Measurements from ENCODE around the gene ITGBL1.
"Not testable (repeated sequence)": the region's sequence is repeated elsewhere in the genome, so short reads cannot be mapped to it uniquely, and the experiment has no call there.

Gene ITGBL1

GRCh38 chr13:101514100-101514499 lies 61.6 kb downstream of the ITGBL1 start:
- no peak for DNase-seq (ENCODE audit: low spot score)

GRCh38 chr13:101514695-101515275 lies 62.3 kb downstream of the ITGBL1 start:
- DNase-seq (ENCODE audit: low spot score), result peak; percentile 20

- DNase-seq (ENCODE audit: low spot score), result peak; percentile 4
Observed at GRCh38 chr13:101515504-101515903, 63.0 kb downstream of the ITGBL1 start.

GRCh38 chr13:101516262-101516661 lies 63.8 kb downstream of the ITGBL1 start:
- no peak for DNase-seq (ENCODE audit: low spot score)

- peak; percentile 52 for DNase-seq (ENCODE audit: low spot score)
Observed at GRCh38 chr13:101520672-101521071, 68.2 kb downstream of the ITGBL1 start.

GRCh38 chr13:101521371-101521770 lies 68.9 kb downstream of the ITGBL1 start:
- no peak for DNase-seq (ENCODE audit: low spot score)

GRCh38 chr13:101522607-101523006 lies 70.1 kb downstream of the ITGBL1 start:
- DNase-seq (ENCODE audit: low spot score), result no peak

- no peak for DNase-seq (ENCODE audit: low spot score)
Observed at GRCh38 chr13:101523154-101524131, 71.0 kb downstream of the ITGBL1 start.

GRCh38 chr13:101527130-101527529 lies 74.7 kb downstream of the ITGBL1 start:
- DNase-seq (ENCODE audit: low spot score), result no peak

GRCh38 chr13:101529422-101529821 lies 76.9 kb downstream of the ITGBL1 start:
- DNase-seq (ENCODE audit: low spot score), result no peak

- DNase-seq (ENCODE audit: low spot score), result no peak
Observed at GRCh38 chr13:101530293-101530692, 77.8 kb downstream of the ITGBL1 start.

GRCh38 chr13:101535192-101535746 lies 82.8 kb downstream of the ITGBL1 start:
- DNase-seq (ENCODE audit: low spot score), result no peak

GRCh38 chr13:101536079-101536478 lies 83.6 kb downstream of the ITGBL1 start:
- no peak for DNase-seq (ENCODE audit: low spot score)

GRCh38 chr13:101544544-101544943 lies 92.1 kb downstream of the ITGBL1 start:
- DNase-seq (ENCODE audit: low spot score), result not testable (repeated sequence)

- no peak for DNase-seq (ENCODE audit: low spot score)
Observed at GRCh38 chr13:101544979-101545378, 92.5 kb downstream of the ITGBL1 start.

- no peak for DNase-seq (ENCODE audit: low spot score)
Observed at GRCh38 chr13:101545521-101545920, 93.0 kb downstream of the ITGBL1 start.

GRCh38 chr13:101552286-101552685 lies 99.8 kb downstream of the ITGBL1 start:
- no peak for DNase-seq (ENCODE audit: low spot score)

- DNase-seq (ENCODE audit: low spot score), result no peak
Observed at GRCh38 chr13:101552786-101553185, 100.3 kb downstream of the ITGBL1 start.

GRCh38 chr13:101554420-101555125 lies 102.1 kb downstream of the ITGBL1 start:
- DNase-seq (ENCODE audit: low spot score), result no peak

- no peak for DNase-seq (ENCODE audit: low spot score)
Observed at GRCh38 chr13:101555610-101556009, 103.1 kb downstream of the ITGBL1 start.

- no peak for DNase-seq (ENCODE audit: low spot score)
Observed at GRCh38 chr13:101556676-101557123, 104.2 kb downstream of the ITGBL1 start.

GRCh38 chr13:101565317-101565716 lies 112.8 kb downstream of the ITGBL1 start:
- DNase-seq (ENCODE audit: low spot score), result no peak

Measured in activated CD4-positive, alpha-beta T cell treated with anti-CD3 and anti-CD28 coated beads, Interleukin-2, Interleukin-4, amounts not matched to agents 100 ng/mL and 50 ng/mL, durations not matched to agents 16 hours and 8 hours (primary cell).